HepG2 (cell line): Measurements from ENCODE around the gene DDX4. TPM values are rescaled to one million over a fixed set of nuclear protein-coding genes. Genes with fewer than 3 reads are reported as not detected.
A peak's percentile ranks its signal among the peaks of the same experiment; 100 is the strongest.

Experiments used
- ARID3A ChIP-seq: IDR thresholded peaks from 2 replicates; pipeline ENCODE4 v1.6.1; 2012; ENCODE audit warnings: low read depth, low read length, improper control_type of control experiment
- ARID5B ChIP-seq: IDR thresholded peaks from 2 replicates; pipeline ENCODE4 v1.4.0; 2020; ENCODE audit warnings: mild to moderate bottlenecking, missing genetic modification reagents
- ATF5 ChIP-seq: sonication (generic); formaldehyde crosslinking; IDR thresholded peaks from 2 replicates; pipeline ENCODE4 v1.4.0; 2020; ENCODE audit warnings: mild to moderate bottlenecking, low read depth, missing genetic modification reagents
- HES4 ChIP-seq: sonication (generic); formaldehyde crosslinking; IDR thresholded peaks from 2 replicates; pipeline ENCODE4 v1.9.0; 2021; ENCODE audit warnings: mild to moderate bottlenecking, missing genetic modification reagents, borderline replicate concordance
- HNRNPUL1 ChIP-seq: fragments of 200-400 bp; formaldehyde crosslinking; IDR thresholded peaks from 2 replicates; pipeline ENCODE4 v1.6.1; 2017; ENCODE audit warnings: low read depth, mild to moderate bottlenecking, low read length, moderate library complexity
- PHF20 ChIP-seq: sonication (generic); formaldehyde crosslinking; IDR thresholded peaks from 2 replicates; pipeline ENCODE4 v1.5.0; 2020; ENCODE audit warnings: mild to moderate bottlenecking, missing genetic modification reagents
- POLR2AphosphoS5 ChIP-seq: IDR thresholded peaks from 2 replicates; pipeline ENCODE4 v1.6.1; 2012; ENCODE audit warnings: low read depth, low read length
- RAD21 ChIP-seq: fragments of 450-650 bp; formaldehyde crosslinking; IDR thresholded peaks from 2 replicates; pipeline ENCODE4 v1.5.0; 2020; ENCODE audit warnings: mild to moderate bottlenecking
- RAD51 ChIP-seq: fragments of 450-650 bp; IDR thresholded peaks from 2 replicates; pipeline ENCODE4 v1.6.1; 2016; ENCODE audit warnings: borderline replicate concordance
- SMARCC2 ChIP-seq: fragments of 450-650 bp; IDR thresholded peaks from 2 replicates; pipeline ENCODE4 v1.6.1; 2017; ENCODE audit warnings: antibody characterized with exemption, mild to moderate bottlenecking
- SOX5 ChIP-seq: IDR thresholded peaks from 2 replicates; pipeline ENCODE4 v1.6.1; 2016; ENCODE audit warnings: borderline replicate concordance
- TBL1XR1 ChIP-seq: fragments of 150-350 bp; IDR thresholded peaks from 2 replicates; pipeline ENCODE4 v1.6.1; 2014; ENCODE audit warnings: borderline replicate concordance, low read length; ENCODE audit not compliant: partially characterized antibody
- ZBTB25 ChIP-seq: IDR thresholded peaks from 2 replicates; pipeline ENCODE4 v1.6.1; 2018; ENCODE audit warnings: missing genetic modification reagents
- ZNF232 ChIP-seq: sonication (generic); formaldehyde crosslinking; IDR thresholded peaks from 2 replicates; pipeline ENCODE4 v1.4.0; 2020; ENCODE audit warnings: missing genetic modification reagents, borderline replicate concordance
- ZNF501 ChIP-seq: sonication (generic); formaldehyde crosslinking; IDR thresholded peaks from 2 replicates; pipeline ENCODE4 v1.5.1; 2020; ENCODE audit warnings: mild to moderate bottlenecking, moderate library complexity, missing genetic modification reagents
- ZNF550 ChIP-seq: sonication (generic); formaldehyde crosslinking; IDR thresholded peaks from 2 replicates; pipeline ENCODE4 v1.4.0; 2020; ENCODE audit warnings: mild to moderate bottlenecking, missing genetic modification reagents, borderline replicate concordance
- ZNF558 ChIP-seq: sonication (generic); formaldehyde crosslinking; IDR thresholded peaks from 2 replicates; pipeline ENCODE4 v1.9.0; 2022; ENCODE audit warnings: mild to moderate bottlenecking, missing genetic modification reagents, borderline replicate concordance
- ZNF615 ChIP-seq: sonication (generic); formaldehyde crosslinking; IDR thresholded peaks from 2 replicates; pipeline ENCODE4 v1.5.0; 2020; ENCODE audit warnings: mild to moderate bottlenecking, missing genetic modification reagents, borderline replicate concordance
- ZNF674 ChIP-seq: sonication (generic); formaldehyde crosslinking; IDR thresholded peaks from 2 replicates; pipeline ENCODE4 v1.5.0; 2020; ENCODE audit warnings: low read depth, mild to moderate bottlenecking, missing genetic modification reagents
- ZNF713 ChIP-seq: sonication (generic); formaldehyde crosslinking; IDR thresholded peaks from 2 replicates; pipeline ENCODE4 v1.4.0; 2020; ENCODE audit warnings: mild to moderate bottlenecking, missing genetic modification reagents
- polyA plus RNA-seq, 8 experiments: library from polyadenylated mRNA; depleted of rRNA in 3 of 8; stranded (reverse) in 7 of 8; unstranded in 1 of 8; fragments of >200 nt; fragmentation: Illumina TruSeq in 4 of 8; extraction: Trizol in 4 of 8; gene quantifications; 2 replicates each; pipeline versions ENCODE4 v1.2.1 to v1.2.3, GENCODE V29; 2011 to 2016; ENCODE audit warnings: low read depth in 4 of 8, missing spikeins in 1 of 8, mixed read lengths in 1 of 8; ENCODE audit not compliant: insufficient read depth in 1 of 8
- total RNA-seq, 5 experiments: library from RNA; depleted of rRNA; stranded (reverse); fragments of >200 nt; fragmentation: Illumina TruSeq; extraction: Trizol; gene quantifications; 2 replicates each; pipeline ENCODE4 v1.2.3, GENCODE V29; 2016; ENCODE audit warnings: low read depth in 1 of 5

DDX4 gene
- total and polyA plus RNA-seq, 2 of the 13 experiments (the other 11 are each of a cell fraction or from before 2014, with no cell fraction given) = 0.05 TPM; not detected in 1

GRCh38 chr5:55773057-55773456, 35.2 kb downstream of the DDX4 start (continued):
- 0 out of 2 replicates have a peak, but pooled peaks have one; percentile 15 for TF ChIP-seq ARID3A
- no peak for TF ChIP-seq SMARCC2
- no peak for TF ChIP-seq ZNF558
- no peak for TF ChIP-seq POLR2AphosphoS5
- TF ChIP-seq RAD51 = no peak
- TF ChIP-seq SOX5 (CRISPR knock-in tag) = 0 out of 2 replicates have a peak, but pooled peaks have one; percentile 29
- TF ChIP-seq HES4 (CRISPR knock-in tag) = no peak
- TF ChIP-seq HNRNPUL1 = no peak
- no peak for TF ChIP-seq ZNF501 (CRISPR knock-in tag)
- no peak for TF ChIP-seq ZNF232 (CRISPR knock-in tag)
- no peak for TF ChIP-seq ZNF550
- peak; percentile 20; the same call in 1 of the 2 replicates for TF ChIP-seq ARID5B (CRISPR knock-in tag)
- TF ChIP-seq PHF20 (CRISPR knock-in tag) = no peak
- TF ChIP-seq ZNF674 (CRISPR knock-in tag) = no peak
- no peak for TF ChIP-seq TBL1XR1
- TF ChIP-seq RAD21 (CRISPR knock-in tag) = no peak
- TF ChIP-seq ZNF713 (CRISPR knock-in tag) = no peak
- TF ChIP-seq ZBTB25 = no peak
- no peak for TF ChIP-seq ZNF615 (CRISPR knock-in tag)
- no peak for TF ChIP-seq ATF5
- TF ChIP-seq, all 625 proteins: peak for 15
